GM23338 (cell line): Measurements from ENCODE around the gene FAM13C. TPM values are rescaled to one million over a fixed set of nuclear protein-coding genes. Genes with fewer than 3 reads are reported as not detected.
A peak's percentile ranks its signal among the peaks of the same experiment; 100 is the strongest.

Source experiments
- ATAC-seq: fragments of 200-7000 bp; cut with Tn5 transposase; 3 replicates; pipeline ENCODE4 v1.9.1; 2020
- DNase-seq: peaks from one replicate; pipeline ENCODE4 v3.0.0-alpha.2; 2015; ENCODE audit warnings: low spot score
- H2AFZ ChIP-seq: fragments of 200-600 bp; sonication (generic); 2 replicates; pipeline ENCODE4 v1.8.0; 2016; ENCODE audit warnings: antibody characterized with exemption, mild to moderate bottlenecking, moderate library complexity
- H3F3A ChIP-seq: fragments of 200-600 bp; sonication (generic); replicated peaks from 2 replicates; pipeline ENCODE4 v1.8.0; 2017; ENCODE audit warnings: antibody characterized with exemption, mixed run types, low read depth
- H3K27ac ChIP-seq: fragments of 200-600 bp; sonication (generic); 2 replicates; pipeline ENCODE4 v1.6.1; 2016; ENCODE audit warnings: low read depth
- H3K27me3 ChIP-seq: fragments of 200-600 bp; sonication (generic); 2 replicates; pipeline ENCODE4 v1.8.0; 2016; ENCODE audit warnings: mild to moderate bottlenecking, mixed run types, moderate library complexity; ENCODE audit not compliant: insufficient read depth
- H3K36me3 ChIP-seq: fragments of 200-600 bp; sonication (generic); 2 replicates; pipeline ENCODE4 v1.8.0; 2016; ENCODE audit warnings: mild to moderate bottlenecking; ENCODE audit not compliant: insufficient read depth
- H3K4me1 ChIP-seq: fragments of 200-600 bp; sonication (generic); 2 replicates; pipeline ENCODE4 v1.8.0; 2016; ENCODE audit warnings: mild to moderate bottlenecking, moderate library complexity; ENCODE audit not compliant: insufficient read depth
- H3K4me2 ChIP-seq: fragments of 200-600 bp; sonication (generic); 2 replicates; pipeline ENCODE4 v1.7.1; 2017; ENCODE audit warnings: mixed run types
- H3K4me3 ChIP-seq: fragments of 200-600 bp; sonication (generic); 2 replicates; pipeline ENCODE4 v1.6.1; 2016; ENCODE audit warnings: mixed run types
- H3K79me2 ChIP-seq: fragments of 200-600 bp; sonication (generic); replicated peaks from 2 replicates; pipeline ENCODE4 v1.8.0; 2017; ENCODE audit warnings: mild to moderate bottlenecking; ENCODE audit not compliant: insufficient read depth
- H3K9me2 ChIP-seq: fragments of 200-600 bp; sonication (generic); 2 replicates; pipeline ENCODE4 v1.8.0; 2017; ENCODE audit not compliant: insufficient read depth
- H4K20me1 ChIP-seq: fragments of 200-600 bp; sonication (generic); replicated peaks from 2 replicates; pipeline ENCODE4 v1.8.0; 2017; ENCODE audit warnings: mild to moderate bottlenecking; ENCODE audit not compliant: insufficient read depth
- H3K27ac Mint-ChIP-seq: 2 replicates; pipeline ENCODE4 v1.8.0; 2020; ENCODE audit warnings: inconsistent platforms, mild to moderate bottlenecking, moderate library complexity, mixed read lengths
- H3K27me3 Mint-ChIP-seq: 3 replicates; pipeline ENCODE4 v1.8.0; 2022; ENCODE audit warnings: low read depth, mild to moderate bottlenecking, moderate library complexity, mixed read lengths, inconsistent platforms; ENCODE audit not compliant: insufficient read depth, poor library complexity
- H3K36me3 Mint-ChIP-seq: 3 replicates; pipeline ENCODE4 v1.8.0; 2021; ENCODE audit warnings: low read depth, mild to moderate bottlenecking, inconsistent platforms, moderate library complexity, mixed read lengths
- H3K4me1 Mint-ChIP-seq: 3 replicates; pipeline ENCODE4 v1.8.0; 2020; ENCODE audit warnings: mild to moderate bottlenecking, inconsistent platforms, mixed read lengths
- H3K4me3 Mint-ChIP-seq: 3 replicates; pipeline ENCODE4 v1.8.0; 2021; ENCODE audit warnings: moderate library complexity, mild to moderate bottlenecking, inconsistent platforms, mixed read lengths
- H3K9me3 Mint-ChIP-seq: 3 replicates; pipeline ENCODE4 v1.8.0; 2020; ENCODE audit warnings: moderate library complexity, mild to moderate bottlenecking, inconsistent platforms, mixed read lengths
- CREB1 ChIP-seq: fragments of 250-450 bp; sonication (Bioruptor Pico); IDR thresholded peaks from 2 replicates; pipeline ENCODE4 v1.5.0; 2020; ENCODE audit warnings: low read depth, mild to moderate bottlenecking, moderate library complexity
- CTCF ChIP-seq, 2 experiments: fragments of 200-600 bp in 1 of 2; sonication (generic) in 1 of 2; conservative IDR thresholded peaks; 2 replicates each; pipeline versions ENCODE4 v1.5.1 to v1.6.1; 2016 to 2017; ENCODE audit warnings: antibody characterized with exemption in 2 of 2, low read depth in 2 of 2, mild to moderate bottlenecking in 2 of 2, moderate library complexity in 1 of 2
- ETS1 ChIP-seq: IDR thresholded peaks from 2 replicates; pipeline ENCODE4 v1.6.1; 2016; ENCODE audit warnings: antibody characterized with exemption
- EZH2 ChIP-seq: fragments of 200-600 bp; sonication (generic); IDR thresholded peaks from one replicate; pipeline ENCODE4 v1.8.0; 2017; ENCODE audit warnings: antibody characterized with exemption, mild to moderate bottlenecking, low read depth; ENCODE audit not compliant: unreplicated experiment
- EZH2phosphoT487 ChIP-seq: fragments of 200-600 bp; sonication (generic); IDR thresholded peaks from one replicate; pipeline ENCODE4 v1.8.1; 2018; ENCODE audit warnings: antibody characterized with exemption; ENCODE audit not compliant: unreplicated experiment
- JUNB ChIP-seq: IDR thresholded peaks from one replicate; pipeline ENCODE4 v1.6.1; 2016; ENCODE audit warnings: antibody characterized with exemption; ENCODE audit not compliant: unreplicated experiment
- NANOG ChIP-seq: IDR thresholded peaks from 2 replicates; pipeline ENCODE4 v1.6.1; 2016; ENCODE audit warnings: antibody characterized with exemption, borderline replicate concordance
- POLR2AphosphoS5 ChIP-seq: IDR thresholded peaks from 2 replicates; pipeline ENCODE4 v1.6.1; 2016; ENCODE audit warnings: antibody characterized with exemption, low read depth
- STAT1 ChIP-seq: IDR thresholded peaks from one replicate; pipeline ENCODE4 v1.6.1; 2016; ENCODE audit warnings: antibody characterized with exemption; ENCODE audit not compliant: unreplicated experiment
- ZNF114 ChIP-seq: fragments of 250-450 bp; sonication (Bioruptor Pico); IDR thresholded peaks from 2 replicates; pipeline ENCODE4 v1.5.0; 2020; ENCODE audit warnings: mild to moderate bottlenecking, moderate library complexity
- ZNF331 ChIP-seq: fragments of 250-450 bp; sonication (Bioruptor Pico); IDR thresholded peaks from 2 replicates; pipeline ENCODE4 v1.5.0; 2020; ENCODE audit warnings: low read depth, mild to moderate bottlenecking, moderate library complexity
- polyA plus RNA-seq: library from polyadenylated mRNA; unstranded; fragments of >200 nt; fragmentation: Nextera tagmentation; extraction: Ambion mirVana; gene quantifications from 2 replicates; pipeline ENCODE4 v1.2.1, GENCODE V29; 2016
- total RNA-seq: library from RNA; depleted of rRNA; stranded (reverse); fragments of >200 nt; shearing (Covaris generic); gene quantifications from 2 replicates; pipeline ENCODE4 v1.2.3, GENCODE V29; 2014
- TF ChIP-seq, protein P1 (sequence below): IDR thresholded peaks from one replicate; pipeline ENCODE4 v1.6.1; 2018; ENCODE audit warnings: antibody characterized with exemption; ENCODE audit not compliant: unreplicated experiment

The FAM13C gene
- total and polyA plus RNA-seq, 2 experiments from 2014 or later = 0.94 to 2.1 TPM

DNA sequence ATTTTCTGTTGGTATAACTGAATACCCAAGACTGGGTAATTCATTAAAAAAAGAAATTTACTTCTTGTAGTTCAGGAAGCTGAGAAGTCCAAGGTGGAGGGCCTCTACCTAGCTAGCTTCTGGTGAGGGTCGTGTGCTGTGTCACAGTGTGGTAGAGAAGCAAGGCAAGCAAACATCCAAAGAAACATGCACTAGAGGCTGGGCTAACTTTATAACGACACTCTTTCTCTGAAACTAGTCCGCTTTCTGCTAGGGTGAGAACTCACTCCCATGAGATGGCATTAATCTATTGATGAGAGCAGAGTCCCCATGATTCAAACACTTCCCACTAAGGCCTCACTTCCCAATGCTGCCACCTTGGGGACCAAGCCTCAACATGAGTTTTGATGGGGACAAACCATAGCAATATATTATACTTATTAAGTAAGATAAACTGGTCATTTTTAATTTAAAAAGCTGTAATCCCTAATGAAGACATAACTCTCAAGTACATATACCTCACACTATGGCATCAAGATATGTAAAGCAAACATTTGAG lies 135.1 kb downstream of the FAM13C start:
- Histone ChIP-seq H3K4me3 (no peak overlapping the region), H3K27ac (no peak overlapping the region), H3K4me1 (no peaks in the 10 kb centered on the region), H2AFZ (no peak overlapping the region), H3K4me2 (no peak overlapping the region), H3K79me2 (no peaks in the 10 kb centered on the region), H3K9me2 (no peaks in the 10 kb centered on the region), H3K36me3 (no peaks in the 10 kb centered on the region), H4K20me1 (no peaks in the 10 kb centered on the region), H3F3A (no peaks in the 10 kb centered on the region), H3K27me3 (no peaks in the 10 kb centered on the region)
- ATAC-seq (peak; percentile 49), DNase-seq (peak; percentile 40)
- Mint-ChIP-seq H3K36me3 (no peaks in the 10 kb centered on the region), H3K4me1 (no peaks in the 10 kb centered on the region), H3K27ac (no peak overlapping the region), H3K9me3 (no peaks in the 10 kb centered on the region), H3K27me3 (peaks cover 2% of the 10 kb centered on the region), H3K4me3 (no peak overlapping the region)
- TF ChIP-seq CREB1 (CRISPR knock-in tag) (no peak), CTCF (conservative IDR thresholded peaks at IDR 0.05; ENCODE audit: low read depth in 2 of 2) (peak; percentile 26 to 58)

GRCh38 chr10:59225211-59225610 lies 137.1 kb downstream of the FAM13C start:
- Histone ChIP-seq H4K20me1 (no peaks in the 10 kb centered on the region), H3K4me2 (no peak overlapping the region), H3K36me3 (no peaks in the 10 kb centered on the region), H2AFZ (no peak overlapping the region), H3K79me2 (no peaks in the 10 kb centered on the region), H3K27ac (no peak overlapping the region), H3K27me3 (no peaks in the 10 kb centered on the region), H3K9me2 (no peaks in the 10 kb centered on the region), H3F3A (no peaks in the 10 kb centered on the region), H3K4me1 (0 out of 2 replicates have a peak, but pooled peaks cover 7% of the 10 kb centered on the region), H3K4me3 (no peak overlapping the region)
- no peak for DNase-seq
- peaks cover 2% of the 10 kb centered on the region for H3K27me3 Mint-ChIP-seq
- H3K4me1 Mint-ChIP-seq = peaks cover 4% of the 10 kb centered on the region; the same call in 2 of the 3 replicates
- H3K4me3 Mint-ChIP-seq = no peak overlapping the region
- no peak overlapping the region for H3K27ac Mint-ChIP-seq
- no peaks in the 10 kb centered on the region for H3K9me3 Mint-ChIP-seq
- ATAC-seq = no peak
- H3K36me3 Mint-ChIP-seq = no peaks in the 10 kb centered on the region
- TF ChIP-seq ZNF114 (CRISPR knock-in tag) (no peak), EZH2phosphoT487 (no peak), CREB1 (CRISPR knock-in tag) (no peak), POLR2AphosphoS5 (no peak), CTCF (conservative IDR thresholded peaks at IDR 0.05; ENCODE audit: low read depth in 2 of 2) (no peak), JUNB (no peak), NANOG (no peak), ETS1 (no peak), STAT1 (no peak), ZNF331 (CRISPR knock-in tag) (no peak), EZH2 (no peak)
- TF ChIP-seq, protein P1, sequence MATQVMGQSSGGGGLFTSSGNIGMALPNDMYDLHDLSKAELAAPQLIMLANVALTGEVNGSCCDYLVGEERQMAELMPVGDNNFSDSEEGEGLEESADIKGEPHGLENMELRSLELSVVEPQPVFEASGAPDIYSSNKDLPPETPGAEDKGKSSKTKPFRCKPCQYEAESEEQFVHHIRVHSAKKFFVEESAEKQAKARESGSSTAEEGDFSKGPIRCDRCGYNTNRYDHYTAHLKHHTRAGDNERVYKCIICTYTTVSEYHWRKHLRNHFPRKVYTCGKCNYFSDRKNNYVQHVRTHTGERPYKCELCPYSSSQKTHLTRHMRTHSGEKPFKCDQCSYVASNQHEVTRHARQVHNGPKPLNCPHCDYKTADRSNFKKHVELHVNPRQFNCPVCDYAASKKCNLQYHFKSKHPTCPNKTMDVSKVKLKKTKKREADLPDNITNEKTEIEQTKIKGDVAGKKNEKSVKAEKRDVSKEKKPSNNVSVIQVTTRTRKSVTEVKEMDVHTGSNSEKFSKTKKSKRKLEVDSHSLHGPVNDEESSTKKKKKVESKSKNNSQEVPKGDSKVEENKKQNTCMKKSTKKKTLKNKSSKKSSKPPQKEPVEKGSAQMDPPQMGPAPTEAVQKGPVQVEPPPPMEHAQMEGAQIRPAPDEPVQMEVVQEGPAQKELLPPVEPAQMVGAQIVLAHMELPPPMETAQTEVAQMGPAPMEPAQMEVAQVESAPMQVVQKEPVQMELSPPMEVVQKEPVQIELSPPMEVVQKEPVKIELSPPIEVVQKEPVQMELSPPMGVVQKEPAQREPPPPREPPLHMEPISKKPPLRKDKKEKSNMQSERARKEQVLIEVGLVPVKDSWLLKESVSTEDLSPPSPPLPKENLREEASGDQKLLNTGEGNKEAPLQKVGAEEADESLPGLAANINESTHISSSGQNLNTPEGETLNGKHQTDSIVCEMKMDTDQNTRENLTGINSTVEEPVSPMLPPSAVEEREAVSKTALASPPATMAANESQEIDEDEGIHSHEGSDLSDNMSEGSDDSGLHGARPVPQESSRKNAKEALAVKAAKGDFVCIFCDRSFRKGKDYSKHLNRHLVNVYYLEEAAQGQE = no peak
